HG03521 (cell line): ENCODE measurements around the gene RNF103.

ENCODE experiments used
- ATAC-seq: cut with Tn5 transposase; IDR thresholded peaks from one replicate; pipeline ENCODE4 v1.9.1; 2021; ENCODE audit warnings: mild to moderate bottlenecking, moderate library complexity; ENCODE audit not compliant: unreplicated experiment

The RNF103 gene

GRCh38 chr2:86566821-86567190 lies 56.9 kb downstream of the RNF103 start:
- ATAC-seq, result no peak

- no peak for ATAC-seq
Measured at GRCh38 chr2:86566158-86566820, 57.4 kb downstream of the RNF103 start.

GRCh38 chr2:86563650-86564061 lies 60.0 kb downstream of the RNF103 start:
- ATAC-seq, result no peak

GRCh38 chr2:86562922-86563649 lies 60.6 kb downstream of the RNF103 start, which contains the start of gene CHMP3:
TSS of gene CHMP3 (minus strand) at chr2:86563443. CDS start at chr2:86563348, 95 bp downstream.
- peak; percentile 89 for ATAC-seq

- no peak for ATAC-seq
Measured at GRCh38 chr2:86562485-86562921, 61.2 kb downstream of the RNF103 start.

GRCh38 chr2:86557836-86558235 lies 65.8 kb downstream of the RNF103 start:
- ATAC-seq, result no peak

- no peak for ATAC-seq
Measured at GRCh38 chr2:86556508-86556907, 67.2 kb downstream of the RNF103 start.
